Liver (tissue), 9 donors: ENCODE results near the gene RNASE7. TPM values are rescaled to one million over a fixed set of nuclear protein-coding genes. Genes with fewer than 3 reads are reported as not detected.

Experiments used
- DNase-seq: peaks from one replicate; pipeline ENCODE4 v3.0.0-alpha.2; 2017; ENCODE audit warnings: low spot score
- H3K27ac ChIP-seq, 2 donors: one replicate each; pipeline ENCODE4 v1.7.0; 2013; ENCODE audit warnings: inconsistent platforms in 2 of 2, low read length in 2 of 2, control low read depth in 1 of 2, low read depth in 1 of 2, mild to moderate bottlenecking in 1 of 2
- H3K27me3 ChIP-seq, 4 donors: one replicate each; pipeline versions ENCODE4 v1.6.1 to v1.7.0; 2013; ENCODE audit warnings: low read length in 3 of 4, inconsistent platforms in 1 of 4, mild to moderate bottlenecking in 1 of 4, moderate library complexity in 1 of 4; ENCODE audit not compliant: control insufficient read depth in 4 of 4, insufficient read depth in 4 of 4
- H3K36me3 ChIP-seq, 4 donors: one replicate each; pipeline versions ENCODE4 v1.6.1 to v1.7.0; 2013; ENCODE audit warnings: low read length in 3 of 4, mild to moderate bottlenecking in 3 of 4, low read depth in 1 of 4, moderate library complexity in 1 of 4; ENCODE audit not compliant: control insufficient read depth in 4 of 4, insufficient read depth in 3 of 4
- H3K4me1 ChIP-seq, 4 donors: one replicate each; pipeline versions ENCODE4 v1.6.1 to v1.7.0; 2013; ENCODE audit warnings: low read length in 3 of 4, mild to moderate bottlenecking in 3 of 4, moderate library complexity in 1 of 4; ENCODE audit not compliant: control insufficient read depth in 4 of 4, insufficient read depth in 4 of 4
- H3K4me3 ChIP-seq, 3 donors: one replicate each; pipeline versions ENCODE4 v1.6.1 to v1.7.0; 2013; ENCODE audit warnings: low read length in 3 of 3, control low read depth in 1 of 3, low read depth in 1 of 3, mild to moderate bottlenecking in 1 of 3
- H3K9ac ChIP-seq, 2 donors: one replicate each; pipeline ENCODE4 v1.7.0; 2013; ENCODE audit warnings: low read length in 2 of 2, mild to moderate bottlenecking in 2 of 2, moderate library complexity in 2 of 2, control low read depth in 1 of 2, low read depth in 1 of 2
- H3K9me3 ChIP-seq, 4 donors: one replicate each; pipeline versions ENCODE4 v1.6.1 to v1.7.0; 2013; ENCODE audit warnings: low read length in 3 of 4; ENCODE audit not compliant: control insufficient read depth in 4 of 4
- EGR1 ChIP-seq, 2 donors: IDR thresholded peaks; 2 replicates each; pipeline ENCODE4 v1.6.1; 2016 to 2018; ENCODE audit warnings: antibody characterized with exemption in 2 of 2, low read depth in 2 of 2
- FOXA1 ChIP-seq: IDR thresholded peaks from 2 replicates; pipeline ENCODE4 v1.6.1; 2016; ENCODE audit warnings: antibody characterized with exemption
- FOXA2 ChIP-seq: IDR thresholded peaks from 2 replicates; pipeline ENCODE4 v1.6.1; 2016; ENCODE audit warnings: antibody characterized with exemption
- GABPA ChIP-seq, 2 donors: IDR thresholded peaks in 1 of 2; conservative IDR thresholded peaks in 1 of 2; 2 replicates each; pipeline ENCODE4 v1.6.1; 2016; ENCODE audit warnings: antibody characterized with exemption in 2 of 2, mild to moderate bottlenecking in 1 of 2, moderate library complexity in 1 of 2
- HNF4A ChIP-seq, 2 donors: conservative IDR thresholded peaks; 2 replicates each; pipeline ENCODE4 v1.6.1; 2016; ENCODE audit warnings: antibody characterized with exemption in 2 of 2, mild to moderate bottlenecking in 2 of 2
- HNF4G ChIP-seq: IDR thresholded peaks from 2 replicates; pipeline ENCODE4 v1.6.1; 2016; ENCODE audit warnings: antibody characterized with exemption
- JUND ChIP-seq, 2 donors: IDR thresholded peaks; 2 replicates each; pipeline ENCODE4 v1.6.1; 2016; ENCODE audit warnings: antibody characterized with exemption in 2 of 2
- MAX ChIP-seq: IDR thresholded peaks from 2 replicates; pipeline ENCODE4 v1.6.1; 2016; ENCODE audit warnings: antibody characterized with exemption
- NR2F2 ChIP-seq: IDR thresholded peaks from 2 replicates; pipeline ENCODE4 v1.6.1; 2016; ENCODE audit warnings: antibody characterized with exemption
- RAD21 ChIP-seq, 2 donors: IDR thresholded peaks; 2 replicates each; pipeline ENCODE4 v1.6.1; 2016; ENCODE audit warnings: antibody characterized with exemption in 2 of 2, mild to moderate bottlenecking in 2 of 2
- RXRA ChIP-seq, 2 donors: IDR thresholded peaks; 2 replicates each; pipeline ENCODE4 v1.6.1; 2017 to 2018; ENCODE audit warnings: antibody characterized with exemption in 2 of 2, mild to moderate bottlenecking in 1 of 2
- SP1 ChIP-seq: IDR thresholded peaks from 2 replicates; pipeline ENCODE4 v1.6.1; 2018; ENCODE audit warnings: antibody characterized with exemption, mild to moderate bottlenecking
- TAF1 ChIP-seq: conservative IDR thresholded peaks from 2 replicates; pipeline ENCODE4 v1.6.1; 2016; ENCODE audit warnings: antibody characterized with exemption, mild to moderate bottlenecking
- YY1 ChIP-seq: IDR thresholded peaks from 2 replicates; pipeline ENCODE4 v1.6.1; 2016; ENCODE audit warnings: antibody characterized with exemption, mild to moderate bottlenecking
- WGBS: extraction: QIAGEN DNeasy Blood & Tissue Kit; methylation state at CpG from one replicate; pipeline ENCODE4 v1.1.7; 2013; 5-methylcytosine and 5-hydroxymethylcytosine counted together
- polyA plus RNA-seq, 2 donors: library from polyadenylated mRNA; stranded (reverse) in 1 of 2; unstranded in 1 of 2; fragments of 200-250 nt in 1 of 2; fragments of >200 nt in 1 of 2; fragmentation: Nextera tagmentation in 1 of 2; extraction: Ambion mirVana in 1 of 2; gene quantifications; one replicate each; pipeline versions ENCODE4 v1.2.1 to v1.2.3, GENCODE V29; 2013 to 2015
- total RNA-seq, 2 donors: library from RNA; depleted of rRNA; stranded (reverse); fragments of >200 nt; gene quantifications; one replicate each; pipeline ENCODE4 v1.2.3, GENCODE V29; 2014
- TF ChIP-seq, protein P1 (sequence below): IDR thresholded peaks from 2 replicates; pipeline ENCODE4 v1.6.1; 2016; ENCODE audit warnings: antibody characterized with exemption
- TF ChIP-seq, protein P2 (sequence below): IDR thresholded peaks from 2 replicates; pipeline ENCODE4 v1.6.1; 2016; ENCODE audit warnings: antibody characterized with exemption
- TF ChIP-seq, protein P3 (sequence below): IDR thresholded peaks from 2 replicates; pipeline ENCODE4 v1.6.1; 2016; ENCODE audit warnings: antibody characterized with exemption, mild to moderate bottlenecking
- TF ChIP-seq, protein P4 (sequence below): fragments of 150-350 bp; IDR thresholded peaks from 2 replicates; pipeline ENCODE4 v1.5.1; 2017; ENCODE audit warnings: improper control_type of control experiment, low read depth, low read length; ENCODE audit not compliant: missing input control
- donor health status: healthy.
- donor health status: healthy.
- donor health status: healthy.
- donor health status: healthy.
- donor health status: healthy.

Gene RNASE7
- total and polyA plus RNA-seq, 4 donors = 0.11 to 0.33 (median 0.12) TPM; not detected in 1

- H3K4me3 ChIP-seq = no peak overlapping the region
- TF ChIP-seq, protein P1, sequence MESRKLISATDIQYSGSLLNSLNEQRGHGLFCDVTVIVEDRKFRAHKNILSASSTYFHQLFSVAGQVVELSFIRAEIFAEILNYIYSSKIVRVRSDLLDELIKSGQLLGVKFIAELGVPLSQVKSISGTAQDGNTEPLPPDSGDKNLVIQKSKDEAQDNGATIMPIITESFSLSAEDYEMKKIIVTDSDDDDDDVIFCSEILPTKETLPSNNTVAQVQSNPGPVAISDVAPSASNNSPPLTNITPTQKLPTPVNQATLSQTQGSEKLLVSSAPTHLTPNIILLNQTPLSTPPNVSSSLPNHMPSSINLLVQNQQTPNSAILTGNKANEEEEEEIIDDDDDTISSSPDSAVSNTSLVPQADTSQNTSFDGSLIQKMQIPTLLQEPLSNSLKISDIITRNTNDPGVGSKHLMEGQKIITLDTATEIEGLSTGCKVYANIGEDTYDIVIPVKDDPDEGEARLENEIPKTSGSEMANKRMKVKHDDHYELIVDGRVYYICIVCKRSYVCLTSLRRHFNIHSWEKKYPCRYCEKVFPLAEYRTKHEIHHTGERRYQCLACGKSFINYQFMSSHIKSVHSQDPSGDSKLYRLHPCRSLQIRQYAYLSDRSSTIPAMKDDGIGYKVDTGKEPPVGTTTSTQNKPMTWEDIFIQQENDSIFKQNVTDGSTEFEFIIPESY = no peak
- TF ChIP-seq, protein P2, sequence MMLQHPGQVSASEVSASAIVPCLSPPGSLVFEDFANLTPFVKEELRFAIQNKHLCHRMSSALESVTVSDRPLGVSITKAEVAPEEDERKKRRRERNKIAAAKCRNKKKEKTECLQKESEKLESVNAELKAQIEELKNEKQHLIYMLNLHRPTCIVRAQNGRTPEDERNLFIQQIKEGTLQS = no peak
- TF ChIP-seq, protein P3, sequence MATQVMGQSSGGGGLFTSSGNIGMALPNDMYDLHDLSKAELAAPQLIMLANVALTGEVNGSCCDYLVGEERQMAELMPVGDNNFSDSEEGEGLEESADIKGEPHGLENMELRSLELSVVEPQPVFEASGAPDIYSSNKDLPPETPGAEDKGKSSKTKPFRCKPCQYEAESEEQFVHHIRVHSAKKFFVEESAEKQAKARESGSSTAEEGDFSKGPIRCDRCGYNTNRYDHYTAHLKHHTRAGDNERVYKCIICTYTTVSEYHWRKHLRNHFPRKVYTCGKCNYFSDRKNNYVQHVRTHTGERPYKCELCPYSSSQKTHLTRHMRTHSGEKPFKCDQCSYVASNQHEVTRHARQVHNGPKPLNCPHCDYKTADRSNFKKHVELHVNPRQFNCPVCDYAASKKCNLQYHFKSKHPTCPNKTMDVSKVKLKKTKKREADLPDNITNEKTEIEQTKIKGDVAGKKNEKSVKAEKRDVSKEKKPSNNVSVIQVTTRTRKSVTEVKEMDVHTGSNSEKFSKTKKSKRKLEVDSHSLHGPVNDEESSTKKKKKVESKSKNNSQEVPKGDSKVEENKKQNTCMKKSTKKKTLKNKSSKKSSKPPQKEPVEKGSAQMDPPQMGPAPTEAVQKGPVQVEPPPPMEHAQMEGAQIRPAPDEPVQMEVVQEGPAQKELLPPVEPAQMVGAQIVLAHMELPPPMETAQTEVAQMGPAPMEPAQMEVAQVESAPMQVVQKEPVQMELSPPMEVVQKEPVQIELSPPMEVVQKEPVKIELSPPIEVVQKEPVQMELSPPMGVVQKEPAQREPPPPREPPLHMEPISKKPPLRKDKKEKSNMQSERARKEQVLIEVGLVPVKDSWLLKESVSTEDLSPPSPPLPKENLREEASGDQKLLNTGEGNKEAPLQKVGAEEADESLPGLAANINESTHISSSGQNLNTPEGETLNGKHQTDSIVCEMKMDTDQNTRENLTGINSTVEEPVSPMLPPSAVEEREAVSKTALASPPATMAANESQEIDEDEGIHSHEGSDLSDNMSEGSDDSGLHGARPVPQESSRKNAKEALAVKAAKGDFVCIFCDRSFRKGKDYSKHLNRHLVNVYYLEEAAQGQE = no peak
- TF ChIP-seq FOXA1 (peak; percentile 13), EGR1 (IDR thresholded peaks at IDR 0.05; ENCODE audit: low read depth in 2 of 2) (peak in 1 of 2 donors; percentile 85), MAX (peak; percentile 97), RXRA (IDR thresholded peaks at IDR 0.05) (peak; percentile 72 to 89), YY1 (no peak), TAF1 (no peak), JUND (IDR thresholded peaks at IDR 0.05) (peak in 1 of 2 donors; percentile 76), RAD21 (IDR thresholded peaks at IDR 0.05) (peak; percentile 50 to 52), FOXA2 (peak; percentile 23), NR2F2 (no peak), SP1 (peak; percentile 68), HNF4G (peak; percentile 22), GABPA (IDR thresholded peaks at IDR 0.05 in 1 of 2, conservative IDR thresholded peaks at IDR 0.05 in 1 of 2) (peak; percentile 47 to 75), HNF4A (conservative IDR thresholded peaks at IDR 0.05) (peak; percentile 73 to 81)
- TF ChIP-seq, protein P4, sequence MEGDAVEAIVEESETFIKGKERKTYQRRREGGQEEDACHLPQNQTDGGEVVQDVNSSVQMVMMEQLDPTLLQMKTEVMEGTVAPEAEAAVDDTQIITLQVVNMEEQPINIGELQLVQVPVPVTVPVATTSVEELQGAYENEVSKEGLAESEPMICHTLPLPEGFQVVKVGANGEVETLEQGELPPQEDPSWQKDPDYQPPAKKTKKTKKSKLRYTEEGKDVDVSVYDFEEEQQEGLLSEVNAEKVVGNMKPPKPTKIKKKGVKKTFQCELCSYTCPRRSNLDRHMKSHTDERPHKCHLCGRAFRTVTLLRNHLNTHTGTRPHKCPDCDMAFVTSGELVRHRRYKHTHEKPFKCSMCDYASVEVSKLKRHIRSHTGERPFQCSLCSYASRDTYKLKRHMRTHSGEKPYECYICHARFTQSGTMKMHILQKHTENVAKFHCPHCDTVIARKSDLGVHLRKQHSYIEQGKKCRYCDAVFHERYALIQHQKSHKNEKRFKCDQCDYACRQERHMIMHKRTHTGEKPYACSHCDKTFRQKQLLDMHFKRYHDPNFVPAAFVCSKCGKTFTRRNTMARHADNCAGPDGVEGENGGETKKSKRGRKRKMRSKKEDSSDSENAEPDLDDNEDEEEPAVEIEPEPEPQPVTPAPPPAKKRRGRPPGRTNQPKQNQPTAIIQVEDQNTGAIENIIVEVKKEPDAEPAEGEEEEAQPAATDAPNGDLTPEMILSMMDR = no peak
- WGBS = 47% methylated on average over 17 of the region's 17 CpGs
- peaks cover 11 to 63% (median 41%) of the 10 kb centered on the region in 4 donors for H3K36me3 ChIP-seq
- no peaks in the 10 kb centered on the region for H3K9me3 ChIP-seq
- DNase-seq = no peak
- H3K4me1 ChIP-seq = peaks cover 9 to 29% (median 18%) of the 10 kb centered on the region in 4 donors
- peak overlapping the region in 1 of 2 donors; percentile 2 for H3K9ac ChIP-seq
- no peaks in the 10 kb centered on the region for H3K27me3 ChIP-seq
- peak overlapping the region; percentile 39 to 66 for H3K27ac ChIP-seq
Measured at GRCh38 chr14:21084998-21085853, 43.1 kb downstream of the RNASE7 start.
